Gastrocnemius medialis (tissue), 4 donors: Measurements from ENCODE around the gene MAST2.

ENCODE experiments used
- CTCF ChIP-seq, 5 experiments: fragments of 450-650 bp in 3 of 5; fragments of 200-600 bp in 2 of 5; sonication (generic) in 2 of 5; IDR thresholded peaks in 4 of 5; conservative IDR thresholded peaks in 1 of 5; 1 replicate in 4 of 5; 2 replicates in 1 of 5; pipeline ENCODE4 v1.5.1; 2016 to 2019; ENCODE audit warnings: antibody characterized with exemption in 5 of 5, mild to moderate bottlenecking in 3 of 5, moderate library complexity in 3 of 5
- POLR2A ChIP-seq, 2 donors: fragments of 450-650 bp; IDR thresholded peaks; one replicate each; pipeline ENCODE4 v1.6.1; 2017; ENCODE audit warnings: antibody characterized with exemption in 2 of 2, mild to moderate bottlenecking in 2 of 2, moderate library complexity in 2 of 2

GRCh38 chr1:45793942-45794604 lies 9.3 kb upstream of the MAST2 start:
- TF ChIP-seq POLR2A (IDR thresholded peaks at IDR 0.05) (no peak), CTCF (IDR thresholded peaks at IDR 0.05 in 4 of 5, conservative IDR thresholded peaks at IDR 0.05 in 1 of 5) (peak in 1 of 5 experiments; percentile 16)
